Measurements from ENCODE around the gene MRTFA.

MRTFA gene

DNA sequence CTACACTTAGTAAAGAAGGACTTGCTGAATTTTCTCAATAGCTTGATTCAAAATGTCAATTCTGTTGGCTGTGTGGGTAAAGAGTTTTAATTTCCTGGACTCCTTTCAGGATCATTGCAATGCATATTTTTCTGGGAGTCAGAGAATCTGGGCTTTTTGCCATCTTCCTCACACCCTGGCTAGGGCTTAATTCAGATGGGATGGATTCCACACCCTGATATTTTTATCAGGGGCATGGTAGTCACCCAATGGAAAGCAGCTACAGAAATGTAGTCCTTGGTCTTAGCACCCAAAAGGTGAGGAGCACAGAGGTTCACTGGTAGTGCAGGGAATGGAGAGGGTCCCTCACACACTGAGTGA is 186.9 kb downstream of the MRTFA start:
- H3K27me3 ChIP-seq (replicated peaks), result no peaks in the 10 kb centered on the region
- H3K36me3 ChIP-seq (replicated peaks), result no peaks in the 10 kb centered on the region
- no peak overlapping the region for H3K27ac ChIP-seq
- in situ Hi-C loops (cut with HindIII; ENCODE audit: low pct_ligation_motif_present, low sequenced_read_pairs), result no loop called here
- no peak overlapping the region for H3K4me3 ChIP-seq (ENCODE audit: low read depth, low read length)
- TF ChIP-seq, protein P1, sequence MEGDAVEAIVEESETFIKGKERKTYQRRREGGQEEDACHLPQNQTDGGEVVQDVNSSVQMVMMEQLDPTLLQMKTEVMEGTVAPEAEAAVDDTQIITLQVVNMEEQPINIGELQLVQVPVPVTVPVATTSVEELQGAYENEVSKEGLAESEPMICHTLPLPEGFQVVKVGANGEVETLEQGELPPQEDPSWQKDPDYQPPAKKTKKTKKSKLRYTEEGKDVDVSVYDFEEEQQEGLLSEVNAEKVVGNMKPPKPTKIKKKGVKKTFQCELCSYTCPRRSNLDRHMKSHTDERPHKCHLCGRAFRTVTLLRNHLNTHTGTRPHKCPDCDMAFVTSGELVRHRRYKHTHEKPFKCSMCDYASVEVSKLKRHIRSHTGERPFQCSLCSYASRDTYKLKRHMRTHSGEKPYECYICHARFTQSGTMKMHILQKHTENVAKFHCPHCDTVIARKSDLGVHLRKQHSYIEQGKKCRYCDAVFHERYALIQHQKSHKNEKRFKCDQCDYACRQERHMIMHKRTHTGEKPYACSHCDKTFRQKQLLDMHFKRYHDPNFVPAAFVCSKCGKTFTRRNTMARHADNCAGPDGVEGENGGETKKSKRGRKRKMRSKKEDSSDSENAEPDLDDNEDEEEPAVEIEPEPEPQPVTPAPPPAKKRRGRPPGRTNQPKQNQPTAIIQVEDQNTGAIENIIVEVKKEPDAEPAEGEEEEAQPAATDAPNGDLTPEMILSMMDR (IDR thresholded peaks at IDR 0.05; ENCODE audit: low read depth, low read length, missing control alignments), result no peak
- DNase-seq, result peak; percentile 37

DNA sequence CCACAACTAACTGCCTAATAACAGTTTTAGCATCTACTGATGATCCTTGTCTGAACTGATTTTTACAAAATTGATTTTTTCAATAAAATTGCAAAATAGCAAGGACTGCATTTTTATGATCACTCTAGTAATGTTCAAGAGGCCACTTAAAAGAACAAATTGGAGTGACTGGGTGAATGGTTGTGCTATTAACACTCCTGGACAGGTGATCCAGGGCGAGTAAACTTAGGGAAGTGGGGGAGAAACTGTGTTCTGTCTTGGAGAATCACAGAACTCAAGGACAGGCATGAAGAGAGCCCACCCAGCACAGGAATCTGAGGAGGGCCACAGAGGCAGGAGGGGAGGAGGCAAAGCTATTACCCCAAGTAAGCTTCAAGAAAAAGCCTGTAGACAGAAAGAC is 190.3 kb downstream of the MRTFA start:
- in situ Hi-C loops (cut with HindIII; ENCODE audit: low pct_ligation_motif_present, low sequenced_read_pairs), result no loop called here
- Histone ChIP-seq H3K27ac (no peak overlapping the region), H3K27me3 (replicated peaks) (no peaks in the 10 kb centered on the region), H3K36me3 (replicated peaks) (no peaks in the 10 kb centered on the region), H3K4me3 (ENCODE audit: low read depth, low read length) (no peak overlapping the region)
- DNase-seq, result no peak
- TF ChIP-seq, protein P1 (IDR thresholded peaks at IDR 0.05; ENCODE audit: low read depth, low read length, missing control alignments), result no peak

DNA sequence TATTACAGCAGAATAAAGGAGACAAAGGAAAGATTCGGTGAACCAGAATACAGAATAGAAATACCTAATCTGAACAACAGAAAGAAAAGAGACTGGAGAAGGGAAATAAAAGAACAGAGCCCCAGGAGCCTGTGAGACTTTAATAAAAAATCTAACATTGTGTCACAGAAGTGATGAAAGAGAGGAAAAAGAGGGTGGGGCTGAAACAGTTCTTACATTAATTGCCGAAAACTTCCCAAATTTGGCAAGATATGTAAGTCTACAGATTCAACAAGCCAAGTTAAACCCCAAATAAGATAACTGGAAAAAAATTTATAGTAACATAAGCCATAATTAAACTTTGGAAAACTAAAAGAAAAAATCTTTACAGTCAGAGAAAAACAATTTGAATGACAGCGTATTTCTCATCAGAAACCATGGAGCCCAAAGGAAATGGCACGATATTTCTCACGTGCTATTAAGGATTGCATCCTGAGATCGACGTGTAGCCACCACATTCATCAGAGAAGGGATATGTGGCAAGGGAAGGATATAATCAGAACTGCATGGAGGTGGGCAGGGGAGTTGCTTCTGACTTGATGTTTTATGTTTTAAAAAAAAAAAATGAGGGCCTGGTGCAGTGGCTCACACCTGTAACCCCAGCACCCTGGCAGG is 192.2 kb downstream of the MRTFA start:
- in situ Hi-C loops (cut with HindIII; ENCODE audit: low pct_ligation_motif_present, low sequenced_read_pairs), result no loop called here

GRCh38 chr22:40443732-40444131 is 192.8 kb downstream of the MRTFA start:
- Histone ChIP-seq H3K27me3 (replicated peaks) (no peaks in the 10 kb centered on the region), H3K4me3 (ENCODE audit: low read depth, low read length) (no peak overlapping the region), H3K27ac (no peak overlapping the region), H3K36me3 (replicated peaks) (no peaks in the 10 kb centered on the region)
- in situ Hi-C loops (cut with HindIII; ENCODE audit: low pct_ligation_motif_present, low sequenced_read_pairs), result no loop called here
- DNase-seq, result no peak
- TF ChIP-seq, protein P1 (IDR thresholded peaks at IDR 0.05; ENCODE audit: low read depth, low read length, missing control alignments), result no peak

More for the DNA sequence above, 192.2 kb downstream of the MRTFA start:
- TF ChIP-seq, protein P1 (IDR thresholded peaks at IDR 0.05; ENCODE audit: low read depth, low read length, missing control alignments), result no peak
- no peak for DNase-seq
- H3K27me3 ChIP-seq (replicated peaks), result no peaks in the 10 kb centered on the region
- no peak overlapping the region for H3K27ac ChIP-seq
- H3K36me3 ChIP-seq (replicated peaks), result no peaks in the 10 kb centered on the region
- no peak overlapping the region for H3K4me3 ChIP-seq (ENCODE audit: low read depth, low read length)

DNA sequence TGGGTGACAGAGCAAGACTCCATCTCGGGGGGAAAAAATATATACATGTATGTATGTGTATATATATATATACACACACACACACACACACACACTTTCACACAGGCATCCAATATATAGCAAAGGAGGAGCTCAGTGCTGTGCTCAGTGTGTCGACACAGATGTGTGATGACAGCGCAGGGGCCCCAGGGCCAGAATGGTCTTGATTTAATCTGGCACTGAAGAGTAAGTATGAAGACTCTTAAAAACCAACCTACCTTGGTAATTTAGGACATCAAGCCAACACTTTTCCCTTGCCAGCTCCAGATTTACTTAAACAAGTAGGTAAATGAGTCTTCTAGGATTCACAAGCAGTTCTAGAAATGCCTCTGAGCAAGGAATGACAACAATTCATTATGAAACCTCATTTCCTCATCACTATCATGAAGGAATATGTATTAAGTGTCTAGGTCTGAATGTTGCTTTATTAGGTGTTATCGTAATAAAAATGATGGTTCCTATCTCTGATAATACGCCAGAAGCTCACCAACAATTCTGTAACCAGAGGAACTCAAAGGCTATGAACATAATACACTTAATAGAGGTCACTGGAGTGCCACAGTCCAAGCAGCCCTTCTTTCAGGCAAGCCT is 194.6 kb downstream of the MRTFA start:
- H3K27ac ChIP-seq, result no peak overlapping the region
- H3K36me3 ChIP-seq (replicated peaks), result no peaks in the 10 kb centered on the region
- TF ChIP-seq, protein P1 (IDR thresholded peaks at IDR 0.05; ENCODE audit: low read depth, low read length, missing control alignments), result no peak
- H3K4me3 ChIP-seq (ENCODE audit: low read depth, low read length), result no peak overlapping the region
- no peak for DNase-seq
- in situ Hi-C loops (cut with HindIII; ENCODE audit: low pct_ligation_motif_present, low sequenced_read_pairs), result no loop called here
- no peaks in the 10 kb centered on the region for H3K27me3 ChIP-seq (replicated peaks)

Measured in brain microvascular endothelial cell (primary cell).